K562 (cell line): ENCODE data around the gene SLCO3A1. TPM values are rescaled to one million over a fixed set of nuclear protein-coding genes. Genes with fewer than 3 reads are reported as not detected.

ENCODE experiments used
- ATAC-seq: fragments of 200-7000 bp; cut with Tn5 transposase; 3 replicates; pipeline ENCODE4 v1.9.1; 2020; ENCODE audit warnings: moderate library complexity
- BruUV-seq: library from RNA; stranded (reverse); fragments of 400-500 nt; replicated peaks from 2 replicates; lab custom pipeline; 2021; lab: Mats Ljungman, UMichigan
- CTCF ChIA-PET: fragments of 300-600 bp; formaldehyde crosslinking; extraction: SDS; loops from one replicate; lab custom pipeline; 2021; ENCODE audit warnings: low intra/inter-chr PET ratio; lab: Yijun Ruan, JAX
- POLR2A ChIA-PET: fragments of 300-600, 350-650 bp; sonication (Branson Sonifier 250); formaldehyde crosslinking; extraction: SDS; loops from one replicate; lab custom pipeline; 2021; ENCODE audit warnings: antibody characterized with exemption, inconsistent platforms; lab: Yijun Ruan, JAX
- DNase-seq, 4 experiments: peaks; one replicate each; pipeline versions ENCODE4 v3.0.0 to v3.0.0-alpha.2; 2011 to 2018; ENCODE audit warnings: low spot score in 3 of 4, mixed read lengths in 3 of 4; ENCODE audit errors: extremely low read depth in 1 of 4
- FAIRE-seq: peaks from 2 replicates; lab custom pipeline; 2011; peaks lifted over from hg19 to GRCh38; lab: Jason Lieb, UNC
- H2AFZ ChIP-seq: 2 replicates; pipeline ENCODE4 v1.6.0; 2011; ENCODE audit warnings: low read depth, low read length, control low read depth, inconsistent platforms
- H3K27ac ChIP-seq: fragments of 200-600 bp; 3 replicates; pipeline ENCODE4 v1.8.0; 2011; ENCODE audit warnings: low read depth, mild to moderate bottlenecking, control low read depth, inconsistent platforms, low read length, moderate library complexity, mixed read lengths; ENCODE audit errors: extremely low read depth
- H3K27me3 ChIP-seq, 2 experiments: fragments of 300-600 bp in 1 of 2; 2 replicates in 1 of 2; 3 replicates in 1 of 2; pipeline versions ENCODE4 v1.6.0 to v1.8.0; 2011; ENCODE audit warnings: inconsistent platforms in 2 of 2, low read length in 2 of 2, mild to moderate bottlenecking in 1 of 2, mixed read lengths in 1 of 2, moderate library complexity in 1 of 2; ENCODE audit not compliant: control insufficient read depth in 2 of 2, insufficient read depth in 2 of 2
- H3K36me3 ChIP-seq: fragments of 300-600 bp; 3 replicates; pipeline ENCODE4 v1.8.0; 2011; ENCODE audit warnings: mild to moderate bottlenecking, low read length, inconsistent platforms; ENCODE audit not compliant: control insufficient read depth, insufficient read depth
- H3K4me1 ChIP-seq, 2 experiments: fragments of 200-600 bp in 1 of 2; replicated peaks in 1 of 2; 2 replicates in 1 of 2; 3 replicates in 1 of 2; pipeline versions ENCODE4 v1.5.1 to v1.8.0; 2011; ENCODE audit warnings: inconsistent platforms in 2 of 2, low read length in 2 of 2, mild to moderate bottlenecking in 1 of 2, mixed read lengths in 1 of 2, moderate library complexity in 1 of 2; ENCODE audit not compliant: control insufficient read depth in 2 of 2, insufficient read depth in 2 of 2
- H3K4me2 ChIP-seq: 2 replicates; pipeline ENCODE4 v1.6.1; 2011; ENCODE audit warnings: low read length, control low read depth, inconsistent platforms, mixed read lengths; ENCODE audit not compliant: insufficient read depth
- H3K4me3 ChIP-seq: fragments of 200-600 bp; sonication (generic), shearing (Covaris generic); 2 replicates; pipeline ENCODE4 v1.5.1; 2016; ENCODE audit warnings: control low read depth, inconsistent platforms
- H3K79me2 ChIP-seq: fragments of 200-600 bp; 3 replicates; pipeline ENCODE4 v1.8.0; 2011; ENCODE audit warnings: low read length, inconsistent platforms; ENCODE audit not compliant: control insufficient read depth, insufficient read depth
- H3K9ac ChIP-seq, 2 experiments: 2 replicates each; pipeline versions ENCODE4 v1.6.0 to v1.6.1; 2011; ENCODE audit warnings: low read depth in 2 of 2, low read length in 2 of 2, control low read depth in 1 of 2, inconsistent platforms in 1 of 2, mild to moderate bottlenecking in 1 of 2, mixed read lengths in 1 of 2; ENCODE audit not compliant: insufficient read depth in 1 of 2
- H3K9me1 ChIP-seq: one replicate; pipeline ENCODE4 v1.6.0; 2011; ENCODE audit warnings: inconsistent platforms, mild to moderate bottlenecking, low read length, moderate library complexity; ENCODE audit not compliant: control insufficient read depth, insufficient read depth
- H3K9me3 ChIP-seq: replicated peaks from 2 replicates; pipeline ENCODE4 v1.5.1; 2011; ENCODE audit warnings: low read depth, low read length, inconsistent platforms; ENCODE audit not compliant: control insufficient read depth, insufficient read depth
- H4K20me1 ChIP-seq: replicated peaks from 2 replicates; pipeline ENCODE4 v1.6.1; 2011; ENCODE audit warnings: low read length, inconsistent platforms, mixed read lengths; ENCODE audit not compliant: control insufficient read depth, insufficient read depth
- ETS2 ChIP-seq: IDR thresholded peaks from 2 replicates; pipeline ENCODE4 v1.6.1; 2016; ENCODE audit warnings: borderline replicate concordance, missing genetic modification characterization, mild to moderate bottlenecking, moderate library complexity, missing compliant biosample characterization; ENCODE audit not compliant: poor library complexity, severe bottlenecking
- FOXA3 ChIP-seq, 2 experiments: fragments of 450-650 bp in 1 of 2; sonication (generic) in 1 of 2; formaldehyde crosslinking; IDR thresholded peaks in 1 of 2; conservative IDR thresholded peaks in 1 of 2; 2 replicates each; pipeline versions ENCODE4 v1.4.0 to v1.8.0; 2020 to 2022; ENCODE audit warnings: mild to moderate bottlenecking in 2 of 2, missing genetic modification reagents in 1 of 2
- FOXJ3 ChIP-seq: sonication (generic); formaldehyde crosslinking; IDR thresholded peaks from 2 replicates; pipeline ENCODE4 v1.4.0; 2020; ENCODE audit warnings: mild to moderate bottlenecking, missing genetic modification reagents
- GABPB1 ChIP-seq: sonication (generic); formaldehyde crosslinking; IDR thresholded peaks from 2 replicates; pipeline ENCODE4 v1.8.0; 2022; ENCODE audit warnings: mild to moderate bottlenecking, missing genetic modification reagents
- HMGN3 ChIP-seq: IDR thresholded peaks from 2 replicates; pipeline ENCODE4 v1.6.1; 2011; ENCODE audit warnings: borderline replicate concordance, low read depth, mild to moderate bottlenecking, mixed read lengths, low read length; ENCODE audit not compliant: insufficient read length; ENCODE audit errors: extremely low read depth
- MCM3 ChIP-seq: fragments of 450-650 bp; IDR thresholded peaks from 2 replicates; pipeline ENCODE4 v1.6.1; 2016
- MITF ChIP-seq: IDR thresholded peaks from 2 replicates; pipeline ENCODE4 v1.6.1; 2014; ENCODE audit warnings: antibody characterized with exemption
- REST ChIP-seq, 2 experiments: fragments of 450-650 bp; formaldehyde crosslinking in 1 of 2; IDR thresholded peaks; 2 replicates each; pipeline versions ENCODE4 v1.4.0 to v1.6.1; 2014 to 2020; ENCODE audit warnings: mild to moderate bottlenecking in 2 of 2, borderline replicate concordance in 1 of 2, low read depth in 1 of 2
- ZNF512 ChIP-seq: IDR thresholded peaks from 2 replicates; pipeline ENCODE4 v1.6.1; 2016; ENCODE audit warnings: missing genetic modification characterization, missing compliant biosample characterization
- WGBS: fragments of 100-300 bp; shearing (Covaris generic); methylation state at CpG from one replicate; pipeline ENCODE4 v1.1.6; 2016; ENCODE audit warnings: low coverage, mixed read lengths; ENCODE audit not compliant: insufficient coverage; ENCODE audit errors: missing lambda C conversion rate; 5-methylcytosine and 5-hydroxymethylcytosine counted together
- in situ Hi-C: fragments of 300-500 bp; cut with MboI; formaldehyde crosslinking; loops from 4 replicates; pipeline ENCODE4 v1.15.0; 2018; ENCODE audit warnings: inconsistent platforms, mixed read lengths
- intact Hi-C: fragments of 100-400 bp; cut with micrococcal nuclease; formaldehyde crosslinking; loops from 2 replicates; pipeline ENCODE4 v1.14.2; 2022
- polyA plus RNA-seq, 8 experiments: library from polyadenylated mRNA; depleted of rRNA in 4 of 8; stranded (reverse) in 5 of 8; unstranded in 3 of 8; fragments of >200 nt; fragmentation: Nextera tagmentation in 2 of 8; fragmentation: Illumina TruSeq in 1 of 8; extraction: Ambion mirVana in 2 of 8; extraction: Trizol in 1 of 8; gene quantifications; 2 replicates each; pipeline versions ENCODE4 v1.2.1 to v1.2.3, GENCODE V29; 2011 to 2014; ENCODE audit warnings: inconsistent platforms in 1 of 8, missing spikeins in 1 of 8
- total RNA-seq, 7 experiments: library from RNA; depleted of rRNA in 6 of 7; stranded (reverse); fragments of >200 nt in 6 of 7; fragmentation: Illumina TruSeq in 2 of 7; extraction: Trizol in 2 of 7; gene quantifications; 2 replicates each; pipeline versions ENCODE4 v1.2.1 to v1.2.3, GENCODE V29; 2011 to 2021; ENCODE audit warnings: low replicate concordance in 1 of 7

SLCO3A1 gene
- total and polyA plus RNA-seq, 9 of the 15 experiments (the other 6 are each of a cell fraction or from before 2014, with no cell fraction given), result 0.01 to 0.84 (median 0.06) TPM; not detected in 3

- no peak overlapping the region for H3K4me2 ChIP-seq
- intact Hi-C loops (no loop called here), in situ Hi-C loops (no loop called here)
- ATAC-seq, result no peak
- peaks cover 0 to 8% of the 10 kb centered on the region in 2 experiments; a peak in 1 of 5 replicates for H3K27me3 ChIP-seq
- 0 out of 2 replicates have a peak, but pooled peaks cover 2% of the 10 kb centered on the region for H4K20me1 ChIP-seq
- H2AFZ ChIP-seq, result no peak overlapping the region
- no peaks in the 10 kb centered on the region for H3K4me1 ChIP-seq
- no peak overlapping the region for H3K4me3 ChIP-seq
- no peak overlapping the region for H3K9ac ChIP-seq
- CTCF ChIA-PET, result no interaction called here
- no peaks in the 10 kb centered on the region for H3K9me3 ChIP-seq
- DNase-seq, result no peak
- no peak overlapping the region for H3K27ac ChIP-seq
- BruUV-seq, result no TSS peak
- no peaks in the 10 kb centered on the region for H3K36me3 ChIP-seq
- WGBS, result 2% methylated on average over 10 of the region's 10 CpGs
- H3K79me2 ChIP-seq, result no peaks in the 10 kb centered on the region
- no peaks in the 10 kb centered on the region for H3K9me1 ChIP-seq
- POLR2A ChIA-PET, result no interaction called here
- no peak for FAIRE-seq
- TF ChIP-seq ZNF512 (tag) (no peak), MITF (no peak), MCM3 (no peak), FOXJ3 (no peak), HMGN3 (no peak), ETS2 (tag) (no peak), FOXA3 (CRISPR knock-in tag; conservative IDR thresholded peaks at IDR 0.05 in 1 of 2, IDR thresholded peaks at IDR 0.05 in 1 of 2) (no peak), GABPB1 (CRISPR knock-in tag) (no peak), REST (IDR thresholded peaks at IDR 0.05; ENCODE audit: borderline replicate concordance) (no peak), REST (CRISPR knock-in tag; IDR thresholded peaks at IDR 0.05; ENCODE audit: low read depth) (no peak)
Observed at GRCh38 chr15:92017882-92018534, 164.5 kb downstream of the SLCO3A1 start.
